B cell (primary cell): ENCODE measurements around the gene CDC40. TPM values are rescaled to one million over a fixed set of nuclear protein-coding genes. Genes with fewer than 3 reads are reported as not detected.

Experiments
- ATAC-seq: fragments of 200-7000 bp; cut with Tn5 transposase; one replicate; pipeline ENCODE4 v1.10.0; 2021; ENCODE audit warnings: low read depth, mild to moderate bottlenecking, moderate number of reproducible peaks, moderate library complexity
- CTCF ChIA-PET: fragments of 350-600 bp; sonication (Branson Sonifier 250); formaldehyde crosslinking; loops from one replicate; lab custom pipeline; 2021; ENCODE audit warnings: antibody characterized with exemption, inconsistent platforms; lab: Charles Lee
- POLR2A ChIA-PET: fragments of 350-600 bp; sonication (Branson Sonifier 250); formaldehyde crosslinking; loops from one replicate; lab custom pipeline; 2021; ENCODE audit warnings: antibody characterized with exemption; lab: Charles Lee
- DNase-seq: peaks from one replicate; pipeline ENCODE4 v3.0.0; 2013
- H2AFZ ChIP-seq: 2 replicates; pipeline ENCODE4 v1.6.1; 2012; ENCODE audit warnings: mild to moderate bottlenecking, low read depth, low read length; ENCODE audit not compliant: insufficient read depth, poor library complexity, severe bottlenecking
- H3K27ac ChIP-seq, 2 donors: 1 replicate in 1 of 2; 2 replicates in 1 of 2; pipeline ENCODE4 v1.5.1; 2012 to 2013; ENCODE audit warnings: low read length in 2 of 2, mild to moderate bottlenecking in 2 of 2, moderate library complexity in 1 of 2
- H3K27me3 ChIP-seq, 4 experiments: fragments of 200-600 bp in 1 of 4; sonication (generic) in 1 of 4; replicated peaks in 1 of 4; 1 replicate in 2 of 4; 2 replicates in 2 of 4; pipeline versions ENCODE4 v1.6.1 to v1.7.0; 2013 to 2016; ENCODE audit warnings: low read length in 3 of 4, mild to moderate bottlenecking in 2 of 4, mixed read lengths in 1 of 4, moderate library complexity in 1 of 4; ENCODE audit not compliant: insufficient read depth in 4 of 4, control insufficient read depth in 3 of 4; ENCODE audit errors: control extremely low read depth in 1 of 4
- H3K36me3 ChIP-seq, 2 experiments: replicated peaks in 1 of 2; 1 replicate in 1 of 2; 2 replicates in 1 of 2; pipeline versions ENCODE4 v1.6.1 to v1.7.1; 2013; ENCODE audit warnings: low read length in 1 of 2; ENCODE audit not compliant: insufficient read depth in 2 of 2, control insufficient read depth in 1 of 2; ENCODE audit errors: control extremely low read depth in 1 of 2, extremely low read depth in 1 of 2
- H3K4me1 ChIP-seq, 2 donors: fragments of 200-600 bp in 1 of 2; sonication (generic) in 1 of 2; 1 replicate in 1 of 2; 2 replicates in 1 of 2; pipeline versions ENCODE4 v1.5.1 to v1.6.1; 2013 to 2017; ENCODE audit warnings: low read length in 2 of 2; ENCODE audit not compliant: control insufficient read depth in 2 of 2, insufficient read depth in 2 of 2
- H3K4me2 ChIP-seq: replicated peaks from 2 replicates; pipeline ENCODE3; 2012; ENCODE audit warnings: mild to moderate bottlenecking, low read depth, low read length; ENCODE audit not compliant: poor library complexity, severe bottlenecking
- H3K4me3 ChIP-seq, 5 experiments: fragments of 200-600 bp in 1 of 5; sonication (generic) in 1 of 5; 1 replicate in 3 of 5; 2 replicates in 2 of 5; pipeline versions ENCODE4 v1.5.1 to v1.7.0; 2011 to 2016; ENCODE audit warnings: low read length in 4 of 5, mild to moderate bottlenecking in 4 of 5, low read depth in 2 of 5, control low read depth in 1 of 5, moderate library complexity in 1 of 5; ENCODE audit not compliant: insufficient read depth in 1 of 5; ENCODE audit errors: control extremely low read depth in 1 of 5, extremely low read depth in 1 of 5
- H3K79me2 ChIP-seq: fragments of 200-600 bp; sonication (generic); one replicate; pipeline ENCODE4 v1.6.0; 2016; ENCODE audit warnings: low read length; ENCODE audit not compliant: control insufficient read depth, insufficient read depth
- H3K9ac ChIP-seq: fragments of 200-600 bp; sonication (generic); 2 replicates; pipeline ENCODE4 v1.6.1; 2017; ENCODE audit warnings: mild to moderate bottlenecking, low read length, moderate library complexity
- H3K9me3 ChIP-seq, 3 donors: one replicate each; pipeline versions ENCODE4 v1.6.1 to v1.7.1; 2013; ENCODE audit warnings: low read length in 2 of 3; ENCODE audit not compliant: control insufficient read depth in 2 of 3, insufficient read depth in 1 of 3; ENCODE audit errors: control extremely low read depth in 1 of 3
- H4K20me1 ChIP-seq: 2 replicates; pipeline ENCODE4 v1.6.0; 2012; ENCODE audit warnings: mild to moderate bottlenecking, low read length; ENCODE audit not compliant: insufficient read depth, control insufficient read depth, poor library complexity, severe bottlenecking
- H3K27ac Mint-ChIP-seq: one replicate; pipeline ENCODE4 v1.8.0; 2021; ENCODE audit warnings: mixed read lengths
- H3K27me3 Mint-ChIP-seq: one replicate; pipeline ENCODE4 v1.8.0; 2021; ENCODE audit warnings: mixed read lengths
- H3K4me1 Mint-ChIP-seq: one replicate; pipeline ENCODE4 v1.8.0; 2021; ENCODE audit warnings: mixed read lengths
- H3K4me3 Mint-ChIP-seq: one replicate; pipeline ENCODE4 v1.8.0; 2021; ENCODE audit warnings: mixed read lengths
- H3K9me3 Mint-ChIP-seq: one replicate; pipeline ENCODE4 v1.8.0; 2022; ENCODE audit warnings: mixed read lengths; ENCODE audit not compliant: insufficient read depth
- CTCF ChIP-seq: fragments of 200-600 bp; IDR thresholded peaks from one replicate; pipeline ENCODE4 v1.8.0; 2022; ENCODE audit warnings: antibody characterized with exemption, mild to moderate bottlenecking
- EZH2 ChIP-seq: IDR thresholded peaks from 2 replicates; pipeline ENCODE4 v1.6.1; 2012; ENCODE audit warnings: borderline replicate concordance, low read depth, mild to moderate bottlenecking, moderate library complexity, low read length; ENCODE audit not compliant: insufficient read depth, poor library complexity, severe bottlenecking
- WGBS: methylation state at CpG from one replicate; pipeline ENCODE4 v1.1.5; 2013; ENCODE audit warnings: missing lambda C conversion rate; ENCODE audit not compliant: insufficient coverage; 5-methylcytosine and 5-hydroxymethylcytosine counted together
- intact Hi-C: fragments of 100-400 bp; cut with micrococcal nuclease; formaldehyde crosslinking; loops from one replicate; pipeline ENCODE4 v1.10.0; 2022
- polyA plus RNA-seq: library from polyadenylated mRNA; depleted of rRNA; stranded (reverse); fragments of >200 nt; gene quantifications from 2 replicates; pipeline ENCODE4 v1.2.3, GENCODE V29; 2012
- total RNA-seq, 2 donors: library from RNA; stranded (reverse); fragments of 120-200 nt in 1 of 2; gene quantifications; 1 replicate in 1 of 2; 2 replicates in 1 of 2; pipeline versions ENCODE4 v1.2.3 to v1.2.4, GENCODE V29; 2013 to 2022

CDC40 gene
- total and polyA plus RNA-seq, 2 donors (not counting 1 experiment from before 2014, with no cell fraction given) = 12.7 to 52.4 TPM

GRCh38 chr6:110183292-110183885, 3.2 kb downstream of the CDC40 start:
- Histone ChIP-seq H3K4me3 (no peak overlapping the region), H2AFZ (no peak overlapping the region), H3K4me1 (peaks cover 36 to 51% of the 10 kb centered on the region in 2 donors), H3K36me3 (peaks cover 4 to 17% of the 10 kb centered on the region in 2 experiments), H3K27me3 (no peaks in the 10 kb centered on the region), H3K27ac (peak overlapping the region in 1 of 2 donors; percentile 88), H3K4me2 (peak overlapping the region; percentile 93), H4K20me1 (peaks cover 58% of the 10 kb centered on the region), H3K9ac (no peak overlapping the region), H3K9me3 (no peaks in the 10 kb centered on the region), H3K79me2 (peaks cover 83% of the 10 kb centered on the region)
- TF ChIP-seq CTCF (no peak), EZH2 (no peak)
- no peaks in the 10 kb centered on the region for H3K9me3 Mint-ChIP-seq
- H3K4me1 Mint-ChIP-seq = peaks cover 36% of the 10 kb centered on the region
- H3K27me3 Mint-ChIP-seq = no peaks in the 10 kb centered on the region
- no peak for DNase-seq
- H3K4me3 Mint-ChIP-seq = no peak overlapping the region
- CTCF ChIA-PET = interaction anchor here (1.1 to 9.2 kb wide), 2 partner anchors 20 to 23 kb away, joined by 3 to 76 read pairs; no protein-coding TSS in a partner anchor
- intact Hi-C loops = loop anchor here (5.0 to 10.0 kb wide), 2 partner anchors 701 to 1301 kb away; partner anchors contain the start of genes REV3L and ZBTB24
- no peak for ATAC-seq
- H3K27ac Mint-ChIP-seq = no peak overlapping the region
- WGBS = 100% methylated on average over 2 of the region's 5 CpGs
- POLR2A ChIA-PET = no interaction called here

GRCh38 chr6:110185879-110186278, 5.7 kb downstream of the CDC40 start:
- peaks cover 100% of the 10 kb centered on the region for H3K79me2 ChIP-seq
- Mint-ChIP-seq H3K27ac (peak overlapping the region; percentile 51), H3K27me3 (no peaks in the 10 kb centered on the region), H3K9me3 (no peaks in the 10 kb centered on the region), H3K4me1 (peaks cover 38% of the 10 kb centered on the region), H3K4me3 (peak overlapping the region; percentile 59)
- POLR2A ChIA-PET = no interaction called here
- H2AFZ ChIP-seq = no peak overlapping the region
- peak overlapping the region; percentile 43 for H3K4me2 ChIP-seq
- H3K4me1 ChIP-seq = peaks cover 45 to 67% of the 10 kb centered on the region in 2 donors
- ATAC-seq (no peak), DNase-seq (no peak)
- H3K27ac ChIP-seq = peak overlapping the region in 1 of 2 donors; percentile 61
- no peak overlapping the region for H3K4me3 ChIP-seq
- 50% methylated on average over 1 of the region's 3 CpGs for WGBS
- H4K20me1 ChIP-seq = peaks cover 80% of the 10 kb centered on the region
- H3K9me3 ChIP-seq = no peaks in the 10 kb centered on the region
- H3K9ac ChIP-seq = peak overlapping the region; percentile 17
- no peaks in the 10 kb centered on the region for H3K27me3 ChIP-seq
- H3K36me3 ChIP-seq = peaks cover 8 to 17% of the 10 kb centered on the region in 2 experiments
- no peak for TF ChIP-seq CTCF
- TF ChIP-seq EZH2 = no peak
- intact Hi-C loops = loop anchor here (10.0 kb wide), 1 partner anchor 1299 kb away; the partner anchor contains the start of gene REV3L
- CTCF ChIA-PET = no interaction called here
